ENCODE measurements around the gene NCR1. TPM values are rescaled to one million over a fixed set of nuclear protein-coding genes. Genes with fewer than 3 reads are reported as not detected.

NCR1 gene
- total and polyA plus RNA-seq, 2 of the 8 experiments (the other 6 are each of a cell fraction or from before 2014, with no cell fraction given): 1.5 to 5.1 TPM

GRCh38 chr19:54877471-54877870 lies 28.5 kb upstream of the NCR1 start:
- Histone ChIP-seq H3K56ac (replicated peaks; ENCODE audit: insufficient read length, low read depth, low read length) (no peak overlapping the region), H3K27me3 (replicated peaks in 1 of 4; ENCODE audit: control insufficient read depth in 3 of 4, extremely low read depth in 1 of 4, insufficient read depth in 3 of 4, low read length in 3 of 4) (no peaks in the 10 kb centered on the region; a peak in 1 of 7 replicates), H3K9me3 (ENCODE audit: insufficient read depth in 2 of 2, low read depth in 1 of 2, low read length in 1 of 2) (no peaks in the 10 kb centered on the region; a peak in 1 of 4 replicates), H3K9ac (replicated peaks in 1 of 4; ENCODE audit: extremely low read depth in 1 of 4, low read depth in 3 of 4, low read length in 3 of 4) (no peak overlapping the region), H2BK20ac (ENCODE audit: low read length) (no peak overlapping the region), H3K18ac (ENCODE audit: extremely low read depth, low read length) (no peak overlapping the region), H3K23me2 (ENCODE audit: low read depth, low read length) (no peaks in the 10 kb centered on the region), H3K4ac (replicated peaks; ENCODE audit: insufficient read length, low read depth, low read length) (no peak overlapping the region), H4K91ac (replicated peaks; ENCODE audit: insufficient read length, low read length) (no peak overlapping the region), H2BK15ac (ENCODE audit: low read length) (no peak overlapping the region), H3K79me2 (ENCODE audit: control insufficient read depth in 1 of 2, insufficient read depth in 2 of 2, low read length in 2 of 2) (no peaks in the 10 kb centered on the region), H2BK5ac (ENCODE audit: low read depth, low read length) (no peak overlapping the region), H3K23ac (ENCODE audit: insufficient read length) (no peak overlapping the region), H3K27ac (ENCODE audit: low read depth, low read length) (no peak overlapping the region), H3K4me2 (ENCODE audit: insufficient read depth in 1 of 2, low read depth in 2 of 2, low read length in 2 of 2) (no peak overlapping the region), H3K14ac (ENCODE audit: insufficient read length) (no peak overlapping the region), H3K4me1 (replicated peaks in 1 of 4; ENCODE audit: control insufficient read depth in 3 of 4, insufficient read depth in 4 of 4, low read length in 3 of 4) (no peaks in the 10 kb centered on the region), H3K79me1 (ENCODE audit: low read depth, low read length) (no peaks in the 10 kb centered on the region), H2BK12ac (ENCODE audit: low read depth, low read length) (no peak overlapping the region), H4K8ac (ENCODE audit: extremely low read depth, insufficient read depth, low read length) (no peak overlapping the region), H4K20me1 (replicated peaks in 1 of 2; ENCODE audit: control insufficient read depth in 1 of 2, insufficient read depth in 2 of 2, low read length in 2 of 2) (no peaks in the 10 kb centered on the region), H2AK5ac (ENCODE audit: low read depth, low read length) (no peak overlapping the region), H4K5ac (ENCODE audit: insufficient read length, low read depth, low read length) (no peak overlapping the region), H3K36me3 (ENCODE audit: control insufficient read depth in 2 of 4, insufficient read depth in 4 of 4, low read length in 3 of 4) (no peaks in the 10 kb centered on the region), H3K4me3 (ENCODE audit: extremely low read depth in 1 of 4, insufficient read depth in 2 of 4, low read depth in 3 of 4, low read length in 4 of 4) (no peak overlapping the region), H2BK120ac (replicated peaks; ENCODE audit: low read depth, low read length) (no peak overlapping the region), H2AFZ (ENCODE audit: low read length) (no peak overlapping the region)
- no peak for FAIRE-seq
- no peak for DNase-seq (ENCODE audit: low read depth in 1 of 2, low spot score in 2 of 2)
- WGBS, 2 experiments (ENCODE audit: extremely low coverage in 1 of 2, insufficient coverage in 1 of 2, insufficient read length in 1 of 2, insufficient replicate concordance in 2 of 2, low coverage in 1 of 2, low lambda C conversion rate in 2 of 2, missing lambda C conversion rate in 1 of 2): 89% methylated on average over 3 of the region's 3 CpGs; no CpG with 5 or more reads in 1 of the 2 experiments
- POLR2A ChIA-PET (ENCODE audit: partially characterized antibody): interaction anchor here (0.6 kb wide), 1 partner anchor 25 kb away, joined by 3 read pairs; no protein-coding TSS in a partner anchor
- CTCF ChIA-PET (ENCODE audit: partially characterized antibody): interaction anchor here (0.5 to 1.0 kb wide), 3 partner anchors 44 to 223 kb away, joined by 3 read pairs; no protein-coding TSS in a partner anchor
- TF ChIP-seq CREB1 (IDR thresholded peaks at IDR 0.05) (no peak), EP300 (IDR thresholded peaks at IDR 0.05; ENCODE audit: borderline replicate concordance in 1 of 2, low read depth in 2 of 2, low read length in 2 of 2) (no peak), ASH2L (IDR thresholded peaks at IDR 0.05; ENCODE audit: low read length) (no peak), E2F6 (IDR thresholded peaks at IDR 0.05) (no peak), KDM4A (IDR thresholded peaks at IDR 0.05; ENCODE audit: low read depth, low read length, severe bottlenecking) (no peak), RXRA (IDR thresholded peaks at IDR 0.05; ENCODE audit: insufficient read depth, low read depth, low read length) (no peak), KDM5A (IDR thresholded peaks at IDR 0.05; ENCODE audit: low read length) (no peak), SIN3A (conservative IDR thresholded peaks at IDR 0.05 in 1 of 2, IDR thresholded peaks at IDR 0.05 in 1 of 2; ENCODE audit: low read depth in 1 of 2, low read length in 2 of 2) (no peak), CTCF (IDR thresholded peaks at IDR 0.05; ENCODE audit: control extremely low read depth in 1 of 3, insufficient read depth in 1 of 3, low read depth in 1 of 3, low read length in 3 of 3) (no peak), EGR1 (IDR thresholded peaks at IDR 0.05; ENCODE audit: borderline replicate concordance, low read depth, low read length) (no peak), CEBPB (IDR thresholded peaks at IDR 0.05; ENCODE audit: low read depth, low read length) (no peak)

Data from H1 (cell line).